ENCODE results near the gene SLC36A1.

- TF ChIP-seq EZH2 (IDR thresholded peaks at IDR 0.05; ENCODE audit: insufficient read depth, poor library complexity, severe bottlenecking) (no peak), EZH2phosphoT487 (IDR thresholded peaks at IDR 0.05; ENCODE audit: insufficient read depth, low read depth) (no peak)
Measured at GRCh38 chr5:151420127-151420526, 27.3 kb upstream of the SLC36A1 start.

All from GM23248 (cell line).